Effector memory CD4-positive, alpha-beta T cell (primary cell): ENCODE data around the gene WASF3.

Experiments
- DNase-seq, 3 donors: peaks; one replicate each; pipeline ENCODE4 v3.0.0-alpha.2; 2020
- H3K27ac ChIP-seq: 2 replicates; pipeline ENCODE4 v1.7.0; 2013; ENCODE audit warnings: mild to moderate bottlenecking, low read length, moderate library complexity; ENCODE audit not compliant: insufficient read depth, poor library complexity, severe bottlenecking
- H3K27me3 ChIP-seq: replicated peaks from 2 replicates; pipeline ENCODE4 v1.7.0; 2013; ENCODE audit warnings: mild to moderate bottlenecking, low read length; ENCODE audit not compliant: insufficient read depth, control insufficient read depth, poor library complexity, severe bottlenecking
- H3K36me3 ChIP-seq: 2 replicates; pipeline ENCODE4 v1.7.0; 2013; ENCODE audit warnings: mild to moderate bottlenecking, low read length, moderate library complexity; ENCODE audit not compliant: control insufficient read depth, insufficient read depth
- H3K4me1 ChIP-seq: 2 replicates; pipeline ENCODE4 v1.7.0; 2013; ENCODE audit warnings: low read length, mild to moderate bottlenecking; ENCODE audit not compliant: control insufficient read depth, insufficient read depth, poor library complexity, severe bottlenecking
- H3K4me3 ChIP-seq: 2 replicates; pipeline ENCODE4 v1.7.0; 2013; ENCODE audit warnings: low read length, low read depth, mild to moderate bottlenecking; ENCODE audit not compliant: insufficient read depth, poor library complexity, severe bottlenecking
- H3K9me3 ChIP-seq: 2 replicates; pipeline ENCODE4 v1.7.0; 2013; ENCODE audit warnings: mild to moderate bottlenecking, low read length, moderate library complexity; ENCODE audit not compliant: control insufficient read depth

The WASF3 gene

DNA sequence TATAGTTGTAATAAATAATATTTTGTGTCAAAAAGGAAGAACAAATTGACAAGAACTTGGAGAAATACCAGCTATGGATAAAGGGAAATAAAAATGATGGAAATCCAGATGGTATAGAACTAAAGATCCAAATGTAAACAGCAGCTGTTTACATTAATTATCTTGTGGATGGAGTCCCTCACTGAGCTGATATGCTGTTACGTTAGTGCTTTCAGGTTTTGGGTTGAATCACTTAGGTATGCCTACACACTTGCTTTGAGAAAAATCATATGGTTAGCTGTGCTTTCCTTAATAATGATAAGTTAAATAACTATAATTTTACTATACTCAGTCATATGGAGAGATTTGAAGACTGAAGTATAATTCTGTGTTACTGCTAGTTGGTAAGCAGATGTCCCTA is 27.7 kb downstream of the WASF3 start:
- no peak overlapping the region for H3K27ac ChIP-seq
- no peaks in the 10 kb centered on the region for H3K9me3 ChIP-seq
- H3K27me3 ChIP-seq: no peaks in the 10 kb centered on the region
- H3K36me3 ChIP-seq: no peaks in the 10 kb centered on the region
- H3K4me3 ChIP-seq: no peak overlapping the region
- no peaks in the 10 kb centered on the region for H3K4me1 ChIP-seq
- no peak for DNase-seq

- Histone ChIP-seq H3K27ac (no peak overlapping the region), H3K4me3 (no peak overlapping the region), H3K4me1 (no peaks in the 10 kb centered on the region), H3K9me3 (no peaks in the 10 kb centered on the region), H3K27me3 (no peaks in the 10 kb centered on the region), H3K36me3 (no peaks in the 10 kb centered on the region)
- DNase-seq: no peak
Observed at GRCh38 chr13:26587251-26587650, 29.8 kb downstream of the WASF3 start.

DNA sequence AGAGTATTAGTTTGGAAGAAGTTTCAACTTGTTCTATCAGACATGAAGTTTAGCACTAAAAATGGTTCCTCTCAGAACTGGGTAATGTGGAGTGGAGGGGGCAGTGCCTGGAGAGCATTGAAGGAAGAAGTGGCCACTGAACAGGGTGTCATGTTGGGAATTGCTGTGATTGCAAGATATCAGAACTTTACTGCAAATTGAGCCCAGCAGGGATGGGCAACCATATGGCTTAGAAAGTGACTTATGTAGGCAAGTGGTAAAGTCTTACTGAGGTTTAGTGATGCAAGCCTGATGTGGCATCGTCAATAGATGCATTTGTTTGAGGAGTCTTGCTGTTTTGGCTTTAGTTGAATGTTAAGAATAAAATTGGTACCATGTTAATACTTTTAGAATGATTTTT is 31.7 kb downstream of the WASF3 start:
- Histone ChIP-seq H3K4me1 (no peaks in the 10 kb centered on the region), H3K9me3 (no peaks in the 10 kb centered on the region), H3K36me3 (no peaks in the 10 kb centered on the region), H3K27ac (no peak overlapping the region), H3K4me3 (no peak overlapping the region), H3K27me3 (no peaks in the 10 kb centered on the region)
- DNase-seq: no peak

- H3K27ac ChIP-seq: no peak overlapping the region
- no peak overlapping the region for H3K4me3 ChIP-seq
- H3K9me3 ChIP-seq: no peaks in the 10 kb centered on the region
- H3K36me3 ChIP-seq: no peaks in the 10 kb centered on the region
- no peaks in the 10 kb centered on the region for H3K27me3 ChIP-seq
- no peaks in the 10 kb centered on the region for H3K4me1 ChIP-seq
- DNase-seq: no peak
Observed at GRCh38 chr13:26589754-26590153, 32.3 kb downstream of the WASF3 start.

GRCh38 chr13:26590379-26590778 is 32.9 kb downstream of the WASF3 start:
- no peak for DNase-seq
- no peaks in the 10 kb centered on the region for H3K27me3 ChIP-seq
- H3K4me1 ChIP-seq: no peaks in the 10 kb centered on the region
- H3K4me3 ChIP-seq: no peak overlapping the region
- H3K36me3 ChIP-seq: no peaks in the 10 kb centered on the region
- H3K27ac ChIP-seq: no peak overlapping the region
- no peaks in the 10 kb centered on the region for H3K9me3 ChIP-seq

- Histone ChIP-seq H3K4me3 (no peak overlapping the region), H3K9me3 (no peaks in the 10 kb centered on the region), H3K4me1 (no peaks in the 10 kb centered on the region), H3K27me3 (no peaks in the 10 kb centered on the region), H3K27ac (no peak overlapping the region), H3K36me3 (no peaks in the 10 kb centered on the region)
- DNase-seq: no peak
Observed at GRCh38 chr13:26590951-26591350, 33.5 kb downstream of the WASF3 start.

DNA sequence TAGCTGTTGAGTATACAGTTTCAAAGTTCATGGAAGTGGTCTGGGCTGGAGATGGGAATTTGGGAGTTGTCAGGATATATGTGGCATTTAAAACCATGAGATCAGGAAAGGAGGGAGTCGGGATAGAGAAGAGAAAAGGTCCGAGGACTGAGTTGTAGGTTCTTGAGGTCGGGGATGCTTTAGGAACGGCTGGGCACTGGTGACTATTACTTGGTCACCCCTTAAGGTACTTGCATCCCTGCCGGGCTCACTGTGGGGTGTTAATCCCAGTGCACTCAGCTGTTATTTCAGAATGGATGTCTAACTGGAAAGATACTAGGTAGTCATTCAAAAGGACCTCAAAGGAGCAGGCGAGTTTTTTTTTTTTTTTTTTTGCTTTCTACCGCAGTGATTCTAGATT is 34.2 kb downstream of the WASF3 start:
- no peak overlapping the region for H3K4me3 ChIP-seq
- no peaks in the 10 kb centered on the region for H3K27me3 ChIP-seq
- H3K36me3 ChIP-seq: no peaks in the 10 kb centered on the region
- DNase-seq: no peak
- H3K9me3 ChIP-seq: no peaks in the 10 kb centered on the region
- no peaks in the 10 kb centered on the region for H3K4me1 ChIP-seq
- H3K27ac ChIP-seq: no peak overlapping the region

DNA sequence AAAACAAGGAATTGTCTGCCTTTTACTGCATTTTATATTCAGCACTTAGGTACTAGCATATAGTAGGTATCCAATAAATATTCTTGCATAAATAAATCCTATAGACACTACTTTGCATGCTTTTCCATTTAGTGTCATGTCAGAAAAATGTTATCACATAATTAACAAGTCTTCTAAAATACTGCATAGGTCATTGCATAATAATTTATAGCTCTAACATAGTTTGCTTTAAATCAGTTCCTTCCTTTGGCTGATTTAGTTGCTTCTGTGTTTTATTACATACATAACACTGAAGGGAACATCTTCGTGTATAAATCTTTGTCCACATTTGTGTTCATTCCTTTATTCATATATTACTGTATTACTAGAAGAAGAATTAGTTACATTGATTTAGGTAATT is 36.2 kb downstream of the WASF3 start:
- no peak for DNase-seq
- H3K9me3 ChIP-seq: no peaks in the 10 kb centered on the region
- H3K36me3 ChIP-seq: no peaks in the 10 kb centered on the region
- no peaks in the 10 kb centered on the region for H3K4me1 ChIP-seq
- no peaks in the 10 kb centered on the region for H3K27me3 ChIP-seq
- H3K4me3 ChIP-seq: no peak overlapping the region
- no peak overlapping the region for H3K27ac ChIP-seq

- H3K9me3 ChIP-seq: no peaks in the 10 kb centered on the region
- DNase-seq: no peak
- no peaks in the 10 kb centered on the region for H3K4me1 ChIP-seq
- H3K36me3 ChIP-seq: no peaks in the 10 kb centered on the region
- H3K4me3 ChIP-seq: no peak overlapping the region
- no peaks in the 10 kb centered on the region for H3K27me3 ChIP-seq
- H3K27ac ChIP-seq: no peak overlapping the region
Observed at GRCh38 chr13:26594363-26594762, 36.9 kb downstream of the WASF3 start.

DNA sequence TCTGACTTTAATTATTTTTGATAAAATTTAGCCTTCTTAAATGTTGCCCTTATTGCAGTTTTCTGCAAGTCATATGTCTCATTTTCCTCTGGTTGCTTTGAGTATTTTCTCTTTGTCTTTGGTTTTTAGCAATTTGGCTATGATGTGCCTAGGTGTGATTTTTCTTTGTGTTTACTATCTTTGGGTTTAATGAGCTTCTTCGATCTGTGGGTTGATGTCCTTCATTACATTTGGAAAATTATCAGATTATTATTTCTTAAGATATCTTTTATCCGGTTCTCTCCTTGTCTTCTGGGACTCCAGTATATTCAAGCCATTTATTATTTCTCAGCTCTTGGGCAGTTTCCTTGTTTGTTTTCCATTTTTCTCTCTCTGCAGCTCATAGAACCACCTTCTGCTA is 39.0 kb downstream of the WASF3 start:
- H3K9me3 ChIP-seq: no peaks in the 10 kb centered on the region
- H3K4me3 ChIP-seq: no peak overlapping the region
- H3K4me1 ChIP-seq: no peaks in the 10 kb centered on the region
- no peaks in the 10 kb centered on the region for H3K36me3 ChIP-seq
- no peak overlapping the region for H3K27ac ChIP-seq
- DNase-seq: no peak
- no peaks in the 10 kb centered on the region for H3K27me3 ChIP-seq

GRCh38 chr13:26599403-26599802 is 41.9 kb downstream of the WASF3 start:
- Histone ChIP-seq H3K27ac (no peak overlapping the region), H3K4me1 (no peaks in the 10 kb centered on the region)

More at GRCh38 chr13:26599403-26599802, 41.9 kb downstream of the WASF3 start:
- no peak for DNase-seq
- H3K36me3 ChIP-seq: no peaks in the 10 kb centered on the region
- no peak overlapping the region for H3K4me3 ChIP-seq
- no peaks in the 10 kb centered on the region for H3K9me3 ChIP-seq
- H3K27me3 ChIP-seq: no peaks in the 10 kb centered on the region
